Dedifferentiated amniotic fluid mesenchymal stem cell (primary cell): ENCODE measurements around the gene RTKN2.
"Not testable (repeated sequence)": the region's sequence is repeated elsewhere in the genome, so short reads cannot be mapped to it uniquely, and the experiment has no call there.

Experiments
- DNase-seq: peaks from one replicate; pipeline ENCODE4 v3.0.0-alpha.2; 2016; ENCODE audit errors: extremely low spot score

The RTKN2 gene, protein sequence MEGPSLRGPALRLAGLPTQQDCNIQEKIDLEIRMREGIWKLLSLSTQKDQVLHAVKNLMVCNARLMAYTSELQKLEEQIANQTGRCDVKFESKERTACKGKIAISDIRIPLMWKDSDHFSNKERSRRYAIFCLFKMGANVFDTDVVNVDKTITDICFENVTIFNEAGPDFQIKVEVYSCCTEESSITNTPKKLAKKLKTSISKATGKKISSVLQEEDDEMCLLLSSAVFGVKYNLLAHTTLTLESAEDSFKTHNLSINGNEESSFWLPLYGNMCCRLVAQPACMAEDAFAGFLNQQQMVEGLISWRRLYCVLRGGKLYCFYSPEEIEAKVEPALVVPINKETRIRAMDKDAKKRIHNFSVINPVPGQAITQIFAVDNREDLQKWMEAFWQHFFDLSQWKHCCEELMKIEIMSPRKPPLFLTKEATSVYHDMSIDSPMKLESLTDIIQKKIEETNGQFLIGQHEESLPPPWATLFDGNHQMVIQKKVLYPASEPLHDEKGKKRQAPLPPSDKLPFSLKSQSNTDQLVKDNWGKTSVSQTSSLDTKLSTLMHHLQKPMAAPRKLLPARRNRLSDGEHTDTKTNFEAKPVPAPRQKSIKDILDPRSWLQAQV

DNA sequence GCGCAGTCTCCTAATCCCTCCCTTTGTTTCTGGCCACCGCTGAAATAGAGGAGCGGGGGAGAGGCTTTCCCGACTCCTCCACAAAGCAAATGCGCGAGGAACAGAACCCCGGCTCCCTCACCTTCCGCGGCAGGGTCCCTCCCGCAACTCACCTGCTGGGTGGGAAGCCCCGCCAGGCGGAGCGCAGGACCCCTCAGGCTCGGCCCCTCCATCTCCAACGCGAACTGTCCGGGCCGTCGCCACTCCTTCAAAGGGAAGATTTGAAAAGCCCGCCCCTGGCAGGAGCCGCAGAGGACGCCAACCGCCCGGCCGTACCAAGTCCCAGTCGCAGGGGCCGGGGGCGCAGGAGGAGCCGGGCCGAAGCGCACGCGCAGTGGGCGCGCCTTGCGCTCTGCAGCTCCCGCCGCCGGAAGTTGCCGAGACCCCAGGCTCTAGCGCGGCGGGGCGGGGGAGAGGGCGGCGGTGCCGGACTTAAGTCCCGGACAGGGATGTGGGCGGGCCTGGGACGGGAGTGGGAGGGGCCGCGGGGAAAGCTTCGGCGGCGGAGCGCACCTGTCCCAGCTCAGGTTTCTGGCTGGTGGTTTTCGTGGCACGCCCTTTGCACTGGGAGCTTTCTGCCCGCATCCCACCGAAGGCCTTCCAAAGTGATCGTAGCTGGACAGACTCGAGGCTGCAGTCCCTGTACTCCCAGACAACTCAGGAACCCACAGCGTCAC, at the start of gene RTKN2:
RTKN2 (minus strand) TSS at position 446 of the 716 bp plus-strand sequence; CDS start at position 212, 234 bp downstream.
- DNase-seq: peak; percentile 79

DNA sequence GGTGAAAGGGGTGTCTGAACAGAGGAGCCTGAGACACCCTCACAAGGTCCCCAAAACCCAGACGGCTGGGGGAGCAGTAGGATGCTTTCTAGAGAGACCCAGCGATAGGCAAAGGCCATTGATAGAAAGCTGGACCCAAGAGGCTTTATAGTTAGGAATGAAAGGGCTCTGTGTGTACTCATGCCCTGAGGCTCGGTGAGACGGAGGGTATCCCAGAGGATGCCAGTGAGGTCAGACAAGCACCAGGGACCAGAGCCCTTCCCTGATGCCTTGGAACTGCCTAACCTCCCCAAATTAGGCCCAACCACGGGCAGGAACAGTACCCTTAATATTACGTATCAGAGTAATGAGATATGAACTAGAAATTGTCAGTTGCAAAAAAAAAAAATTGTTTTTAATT, 48.6 kb upstream of the RTKN2 start:
- DNase-seq: no peak

DNA sequence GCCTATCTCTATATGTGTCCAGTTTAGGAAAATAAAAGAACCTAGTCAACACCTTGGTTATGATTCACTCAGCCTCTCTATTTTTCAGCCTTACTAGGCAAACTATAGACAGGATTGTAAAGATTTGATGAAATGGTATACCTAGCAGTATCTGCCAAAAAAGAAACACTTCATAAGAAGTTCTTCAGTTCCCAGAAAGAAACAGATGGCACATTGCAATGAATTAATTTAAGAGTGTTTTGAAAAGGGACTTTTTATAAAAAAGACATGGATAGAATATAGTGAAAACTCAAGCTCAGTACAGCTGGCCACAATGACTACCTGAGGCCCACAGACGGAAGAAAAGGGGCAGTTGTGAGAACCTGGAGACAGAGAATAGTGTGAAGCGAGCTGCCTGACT, 40.6 kb upstream of the RTKN2 start:
- DNase-seq: no peak

DNA sequence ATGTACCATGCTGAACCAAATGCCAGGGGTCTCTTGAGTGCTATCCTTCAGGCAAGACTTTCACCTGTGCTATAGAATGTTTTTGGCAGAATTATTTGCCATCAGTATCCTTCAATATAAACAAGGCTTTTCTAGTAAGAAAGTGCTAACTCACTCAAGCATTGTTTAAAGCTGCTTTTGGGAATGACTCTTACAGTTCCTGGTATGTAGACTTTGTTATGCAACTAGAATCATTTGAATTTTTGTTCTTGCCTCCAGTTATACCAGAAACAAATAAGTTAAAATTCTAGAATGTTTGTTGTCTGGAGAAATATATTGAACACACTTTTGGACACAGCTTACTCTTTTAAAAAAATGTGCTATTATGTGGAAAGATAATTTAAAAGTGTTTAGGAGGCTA, 39.5 kb upstream of the RTKN2 start:
- peak; percentile 25 for DNase-seq

DNA sequence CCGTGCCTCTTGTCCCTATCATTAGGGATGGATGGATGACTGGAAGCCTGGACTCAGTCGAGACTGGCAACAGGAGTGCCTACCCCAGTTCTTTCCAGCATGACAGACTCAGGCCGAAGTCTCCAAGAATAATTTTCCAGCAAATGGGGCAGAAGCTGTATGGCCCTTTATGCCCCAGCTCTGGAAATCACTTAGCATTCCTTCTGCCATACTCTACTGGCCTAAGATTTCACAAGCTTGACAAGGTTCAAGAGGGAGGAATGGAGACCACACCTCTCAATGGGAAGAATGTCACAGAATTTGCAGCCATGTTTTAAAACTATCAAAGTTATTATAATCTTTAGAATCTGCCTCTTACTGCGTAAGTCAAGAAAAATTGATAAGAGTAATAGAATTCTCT, 39.0 kb upstream of the RTKN2 start:
- no peak for DNase-seq

DNA sequence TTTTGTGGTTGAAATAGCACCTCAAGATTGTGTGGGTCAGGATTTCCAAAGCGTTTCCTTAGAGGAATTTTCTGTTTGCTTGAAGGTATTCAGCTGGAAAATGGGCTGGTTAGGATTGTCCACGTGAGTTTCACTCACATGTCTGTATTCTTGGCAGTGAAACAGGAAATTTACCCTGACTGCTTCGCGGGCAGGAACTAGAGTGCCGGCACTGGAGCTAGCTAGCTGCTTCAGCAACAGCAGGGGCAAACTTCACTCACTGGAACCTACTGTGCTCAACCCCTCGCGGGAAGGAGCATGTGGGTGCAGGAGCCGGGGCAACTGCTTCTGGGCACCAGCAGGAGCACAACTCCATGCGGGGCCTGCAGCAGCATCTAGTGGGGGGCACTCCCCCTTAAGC, 38.0 kb upstream of the RTKN2 start:
- DNase-seq: no peak

DNA sequence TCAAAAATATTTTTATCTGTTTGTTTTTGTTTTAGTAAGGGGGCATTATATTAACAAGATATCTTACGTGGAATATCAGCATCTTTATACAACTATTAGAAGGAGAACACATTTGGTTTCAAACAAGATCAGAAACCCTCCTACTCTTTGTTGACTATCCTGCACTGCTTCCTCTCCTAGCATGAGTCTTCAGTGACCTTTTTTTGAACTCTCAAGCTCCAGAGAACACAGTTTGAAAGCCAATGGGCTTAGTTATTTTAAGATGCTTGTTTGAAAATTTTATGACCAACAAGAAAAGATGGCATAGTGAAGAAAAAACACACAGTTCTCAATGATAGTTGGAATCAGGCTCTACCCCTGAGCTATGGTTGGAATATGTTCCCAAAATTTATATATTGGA, 37.2 kb upstream of the RTKN2 start:
- no peak for DNase-seq

DNA sequence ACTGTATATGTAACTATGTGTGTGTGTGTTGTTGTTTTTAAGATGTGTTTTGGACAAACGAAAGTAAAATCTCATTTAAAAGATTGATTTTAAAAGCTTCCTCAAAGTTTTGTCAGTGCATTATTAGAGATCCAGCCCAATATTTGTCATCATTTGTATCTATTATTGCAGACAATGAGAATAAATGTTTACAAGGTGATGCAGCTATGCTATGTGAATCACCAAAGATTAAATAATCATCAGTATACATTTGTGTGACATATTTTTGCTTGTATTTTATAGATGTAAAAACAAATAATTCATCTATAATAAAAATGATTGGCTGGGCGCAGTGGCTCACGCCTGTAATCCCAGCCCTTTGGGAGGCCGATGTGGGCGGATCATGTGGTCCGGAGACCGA, 35.3 kb upstream of the RTKN2 start:
- no peak for DNase-seq

DNA sequence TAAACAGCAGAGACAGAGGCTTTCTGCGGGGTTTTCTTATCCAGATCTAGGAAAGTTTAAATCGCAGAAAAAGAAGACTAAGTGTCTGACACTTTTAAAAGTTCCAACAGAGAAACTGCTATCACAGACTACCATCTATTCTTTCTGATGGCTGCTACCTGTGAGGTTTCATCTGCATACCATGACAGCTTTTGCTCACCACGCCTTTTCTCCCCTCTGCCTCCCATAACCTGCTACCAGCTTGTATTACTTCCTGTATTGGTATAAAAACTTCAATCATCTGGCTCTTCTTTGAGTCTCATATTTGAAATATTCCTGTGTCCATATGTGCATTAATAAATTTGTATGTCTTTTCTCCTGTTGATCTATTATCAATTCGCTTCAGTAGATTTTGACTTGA, 34.1 kb upstream of the RTKN2 start:
- no peak for DNase-seq

DNA sequence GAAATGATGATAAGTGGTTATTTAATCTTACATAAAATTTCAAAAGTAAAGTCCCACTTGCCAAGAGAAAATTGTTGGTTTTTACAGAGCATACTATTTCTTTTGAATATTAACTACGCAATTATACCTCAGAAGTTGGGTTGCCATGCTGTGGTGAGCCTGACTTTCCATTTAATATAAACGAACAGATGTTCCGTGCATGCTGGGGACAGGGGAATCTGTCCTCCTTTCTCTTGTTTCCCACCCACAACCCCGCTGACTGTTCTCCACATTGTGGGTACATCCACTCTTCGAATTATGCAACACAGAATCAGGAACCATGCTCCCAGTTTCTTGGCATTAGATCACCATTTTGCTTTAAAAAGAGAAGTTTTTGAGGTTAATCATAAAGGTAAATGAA, 29.2 kb upstream of the RTKN2 start:
- no peak for DNase-seq

DNA sequence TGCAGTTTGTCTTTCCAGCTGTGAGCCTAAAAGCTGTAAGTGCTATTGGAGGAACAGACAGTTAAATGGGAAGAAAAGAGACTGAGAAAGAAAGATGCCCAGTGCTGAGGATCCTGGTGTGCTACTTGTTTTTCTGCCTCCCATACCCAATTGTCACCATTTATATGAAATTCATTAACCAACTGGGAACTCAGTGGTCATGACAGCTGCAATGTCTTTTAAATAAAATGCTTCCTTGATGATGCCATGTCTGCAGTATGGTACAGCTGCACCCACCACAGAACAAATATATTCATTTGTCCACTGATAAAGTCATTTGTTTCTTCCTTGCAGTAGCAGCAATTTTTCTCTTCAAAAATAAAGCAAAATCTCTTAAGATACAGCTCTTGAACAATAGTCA, 15.6 kb upstream of the RTKN2 start:
- no peak for DNase-seq

DNA sequence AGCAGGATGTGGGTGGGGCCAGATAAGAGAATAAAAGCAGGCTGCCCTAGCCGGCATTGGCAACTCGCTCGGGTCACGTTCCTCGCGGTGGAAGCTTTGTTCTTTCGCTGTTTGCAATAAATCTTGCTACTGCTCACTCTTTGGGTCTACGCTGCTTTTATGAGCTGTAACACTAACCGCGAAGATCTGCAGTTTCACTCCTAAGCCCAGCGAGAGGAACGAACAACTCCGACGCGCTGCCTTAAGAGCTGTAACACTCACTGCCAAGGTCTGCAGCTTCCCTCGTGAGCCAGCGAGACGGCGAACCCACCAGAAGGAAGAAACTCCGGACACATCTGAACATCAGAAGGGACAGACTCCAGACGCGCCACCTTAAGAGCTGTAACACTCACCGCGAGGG, 12.7 kb upstream of the RTKN2 start:
- DNase-seq: not testable (repeated sequence)

DNA sequence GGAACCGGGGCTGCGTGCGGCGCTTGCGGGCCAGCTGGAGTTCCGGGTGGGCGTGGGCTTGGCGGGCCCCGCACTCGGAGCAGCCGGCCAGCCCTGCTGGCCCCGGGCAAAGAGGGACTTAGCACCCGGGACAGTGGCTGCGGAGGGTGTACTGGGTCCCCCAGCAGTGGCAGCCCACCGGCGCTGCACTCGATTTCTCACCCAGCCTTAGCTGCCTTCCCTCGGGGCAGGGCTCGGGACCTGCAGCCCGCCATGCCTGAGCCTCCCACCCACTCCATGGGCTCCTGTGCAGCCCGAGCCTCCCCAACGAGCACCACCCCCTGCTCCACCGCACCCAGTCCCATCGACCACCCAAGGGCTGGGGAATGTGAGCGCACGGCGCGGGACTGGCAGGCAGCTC, 11.7 kb upstream of the RTKN2 start:
- DNase-seq: not testable (repeated sequence)

DNA sequence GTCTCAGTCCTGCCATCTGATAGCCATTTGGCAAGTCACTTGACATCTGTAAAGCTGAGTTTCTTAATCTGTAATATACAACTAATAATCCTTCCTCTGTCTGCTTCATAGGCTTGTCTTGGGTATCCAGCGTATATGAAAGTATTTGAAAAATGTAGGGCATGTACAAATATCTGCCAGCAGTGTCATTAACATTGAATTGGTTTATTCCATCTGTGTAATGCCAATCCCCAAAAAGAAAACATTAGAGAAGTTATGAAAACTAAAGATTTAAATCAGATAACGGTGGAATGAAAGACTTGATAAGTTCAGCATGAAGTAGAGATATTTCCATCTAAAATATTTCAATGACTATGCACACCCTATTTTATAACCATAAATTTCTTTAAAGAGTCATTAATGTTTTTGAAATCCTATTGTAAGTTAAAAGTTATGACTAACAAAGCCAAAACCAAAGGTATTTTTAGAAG, 9.8 kb upstream of the RTKN2 start:
- DNase-seq: peak; percentile 55

DNA sequence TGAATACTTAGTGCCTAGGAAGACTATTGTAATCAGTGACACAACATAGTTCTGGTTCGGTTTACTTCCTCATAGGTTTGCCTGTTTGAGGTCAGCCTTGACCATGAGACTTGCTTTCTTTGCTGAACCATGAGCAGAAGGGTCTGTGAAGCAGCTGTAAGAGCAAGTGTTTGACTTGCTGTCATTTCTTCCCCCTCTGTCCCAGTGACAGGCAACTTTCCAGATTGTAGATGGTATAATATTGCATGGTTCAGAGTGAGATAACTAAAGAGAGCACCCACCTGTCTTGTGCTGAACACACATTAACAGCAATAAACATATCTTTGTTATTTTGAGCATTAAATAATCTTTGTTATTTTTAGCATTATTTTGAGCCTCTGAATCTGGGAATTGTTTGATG, 9.3 kb upstream of the RTKN2 start:
- DNase-seq: no peak

DNA sequence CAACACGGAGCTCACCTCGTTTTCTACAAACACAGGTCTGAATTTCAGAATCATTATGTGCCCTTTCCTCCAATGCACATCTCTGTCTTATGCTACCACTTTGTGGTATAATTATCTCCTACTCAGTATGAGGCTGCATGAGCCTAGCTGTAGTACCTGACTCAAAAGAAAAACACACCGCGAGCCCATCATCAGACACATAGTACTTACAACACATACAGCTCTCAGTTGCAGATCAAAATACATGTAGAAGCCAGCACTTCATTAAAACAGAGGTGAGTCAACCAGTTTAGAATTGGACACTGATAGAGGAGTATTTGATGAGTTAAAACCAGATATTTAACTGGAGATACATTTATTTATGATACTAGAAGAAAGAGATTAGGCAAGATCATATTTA, 1.4 kb upstream of the RTKN2 start:
- DNase-seq: no peak

DNA sequence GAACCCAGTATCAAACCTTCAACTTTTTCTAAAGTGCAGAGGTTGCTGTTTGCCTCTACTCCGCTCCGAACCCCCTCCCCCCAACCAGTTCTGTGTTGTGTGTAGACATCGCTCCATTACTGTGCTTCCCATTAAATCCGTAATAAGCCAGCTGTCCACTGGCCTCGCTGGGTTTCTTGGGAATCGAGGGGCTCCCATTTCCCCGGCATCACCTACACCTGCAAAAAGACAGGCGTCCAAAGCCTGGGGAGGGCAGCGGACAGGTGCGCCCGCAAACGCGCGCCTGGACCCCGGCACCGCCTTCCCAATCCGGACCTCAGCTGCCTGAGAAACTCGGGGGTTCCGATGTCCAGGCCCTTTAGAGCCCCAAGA, 631 bp downstream of the RTKN2 start:
- DNase-seq: no peak

DNA sequence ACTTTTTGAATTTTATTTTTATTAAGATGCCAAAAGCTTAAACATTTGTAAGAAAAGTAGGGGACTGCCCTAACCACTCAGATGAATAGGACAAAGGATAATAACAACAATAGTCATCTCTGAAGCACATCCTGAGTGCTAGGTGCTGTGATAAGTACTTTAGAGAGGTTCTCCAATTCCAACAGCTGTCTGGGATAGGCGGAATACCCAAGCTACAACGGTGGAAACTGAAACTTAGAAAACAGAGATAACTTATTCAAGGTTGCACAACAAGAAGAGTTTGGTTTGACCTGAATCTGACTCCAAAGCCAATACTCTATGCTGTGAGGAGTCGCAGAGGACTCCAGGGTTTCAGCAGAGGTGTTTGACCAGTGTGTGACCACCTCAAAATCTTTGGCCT, 2.0 kb downstream of the RTKN2 start:
- no peak for DNase-seq

DNA sequence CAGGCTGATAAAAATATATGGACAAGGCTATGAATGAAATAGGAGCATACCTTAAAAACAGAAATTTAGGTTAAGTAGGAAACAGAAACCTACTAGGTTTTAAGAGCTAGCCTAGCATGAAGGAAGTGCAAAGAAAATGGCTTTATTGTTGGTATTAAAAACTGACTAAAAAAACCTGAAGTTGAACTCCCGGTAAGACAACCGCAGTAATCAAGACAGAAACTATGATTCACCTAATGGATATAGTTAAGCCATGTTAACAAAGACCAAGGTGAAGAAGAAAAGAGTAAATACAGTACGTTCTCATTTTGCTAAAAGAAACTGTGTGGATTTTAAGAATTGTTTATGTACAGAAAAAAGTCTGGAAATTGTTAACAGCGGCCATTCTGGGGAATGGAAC, 2.5 kb downstream of the RTKN2 start:
- DNase-seq: no peak

DNA sequence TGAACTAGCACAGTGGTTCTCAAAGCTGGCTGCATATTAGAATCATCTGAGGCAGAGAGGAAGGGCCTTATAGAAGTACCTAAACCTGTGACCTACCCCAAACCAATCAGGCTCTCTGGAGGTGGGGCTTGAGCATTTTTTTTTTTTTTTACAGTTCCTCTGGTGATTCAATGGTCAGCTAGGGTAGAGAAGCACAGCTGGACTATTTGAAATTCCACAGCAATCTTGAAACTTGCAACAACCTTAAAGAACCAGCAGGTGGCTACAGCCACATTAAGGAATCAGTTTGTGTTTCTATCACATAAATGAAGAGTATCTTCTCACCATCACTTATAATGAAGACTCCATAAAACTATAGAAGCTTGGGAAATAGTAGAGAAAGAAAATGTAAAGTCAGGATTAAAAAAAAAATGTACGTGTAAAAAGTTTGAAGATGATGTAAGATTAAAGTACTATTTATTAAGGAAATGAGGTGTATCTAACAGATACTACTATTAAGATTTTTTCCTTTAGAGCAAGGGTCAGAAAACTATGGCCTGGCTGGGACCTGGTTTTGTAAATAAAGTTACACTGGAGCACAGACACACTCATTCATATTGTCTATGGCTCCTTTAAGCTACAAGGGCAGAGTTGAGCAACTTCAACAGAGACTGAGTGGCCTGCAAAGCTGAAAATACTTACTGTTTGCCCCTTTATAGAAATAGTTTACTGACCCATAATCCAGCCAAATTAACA, 3.8 kb downstream of the RTKN2 start:
- peak; percentile 93 for DNase-seq

DNA sequence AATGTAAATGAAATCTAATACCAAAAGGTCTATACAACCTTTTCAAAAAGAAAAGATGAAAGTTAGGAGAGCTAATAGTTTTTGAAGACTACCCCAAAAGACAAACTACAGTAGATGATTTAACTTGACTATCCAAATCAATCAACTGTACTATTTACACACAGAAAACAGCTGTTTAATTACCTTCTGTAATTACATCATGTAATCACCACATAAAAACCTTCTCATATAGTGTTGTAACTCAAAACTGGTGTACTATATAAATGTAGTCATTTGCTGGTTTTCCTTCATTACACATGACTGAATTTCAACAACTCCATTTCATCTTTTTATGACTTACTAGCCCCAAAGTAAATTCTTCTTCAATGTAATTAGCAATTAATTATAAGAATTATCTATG, 4.5 kb downstream of the RTKN2 start:
- no peak for DNase-seq

DNA sequence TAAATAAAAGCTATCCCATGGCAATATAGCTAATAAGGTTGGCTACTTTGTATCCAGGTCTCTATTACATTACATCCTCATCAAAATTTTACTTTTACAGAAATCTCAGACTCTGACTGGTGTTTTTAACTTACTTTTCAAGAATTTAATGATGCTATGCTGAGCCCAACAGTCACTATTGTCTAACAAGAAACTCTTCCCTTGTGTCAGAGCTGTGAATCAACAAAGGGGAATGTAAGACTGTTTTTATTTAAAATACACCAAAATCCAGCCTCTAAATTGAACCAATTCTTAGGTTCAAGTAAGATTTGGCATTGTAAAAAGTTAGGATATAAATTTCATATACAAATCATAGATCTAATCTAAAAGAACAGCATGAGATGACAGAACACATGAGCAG, 7.0 kb downstream of the RTKN2 start:
- no peak for DNase-seq
